ENCODE data around the gene MKS1.

- TF ChIP-seq CTCF (IDR thresholded peaks at IDR 0.05; ENCODE audit: low read length) (no peak), EZH2 (optimal IDR thresholded peaks at IDR 0.05; ENCODE audit: low read depth, low read length) (no peak)
These were observed 16.2 kb downstream of the MKS1 start for GRCh38 chr17:58202859-58203258.

Data from MM.1S (cell line).